ACC112 (cell line): ENCODE data around the gene GATAD2B.

Source experiments
- H2AFZ ChIP-seq: fragments of 200-600 bp; sonication (generic); one replicate; pipeline ENCODE4 v1.6.0; 2017; ENCODE audit warnings: antibody characterized with exemption, low read length; ENCODE audit not compliant: unreplicated experiment
- H3K27ac ChIP-seq: fragments of 200-600 bp; sonication (generic); 2 replicates; pipeline ENCODE4 v1.5.1; 2014; ENCODE audit warnings: low read depth, mild to moderate bottlenecking, antibody characterized with exemption, low read length, moderate library complexity
- H3K27me3 ChIP-seq: fragments of 200-600 bp; sonication (generic); 2 replicates; pipeline ENCODE4 v1.6.1; 2014; ENCODE audit warnings: mild to moderate bottlenecking, antibody characterized with exemption, low read length, moderate library complexity, mixed read lengths; ENCODE audit not compliant: insufficient read depth
- H3K36me3 ChIP-seq: fragments of 200-600 bp; sonication (generic); 2 replicates; pipeline ENCODE4 v1.6.1; 2016; ENCODE audit warnings: mild to moderate bottlenecking, antibody characterized with exemption, low read length, moderate library complexity, mixed read lengths; ENCODE audit not compliant: insufficient read depth
- H3K4me1 ChIP-seq: fragments of 200-600 bp; sonication (generic); one replicate; pipeline ENCODE4 v1.6.1; 2016; ENCODE audit warnings: low read length, mixed read lengths; ENCODE audit not compliant: insufficient read depth, unreplicated experiment, control insufficient read depth
- H3K4me3 ChIP-seq: fragments of 200-600 bp; sonication (generic); 2 replicates; pipeline ENCODE4 v1.5.1; 2014; ENCODE audit warnings: mild to moderate bottlenecking, low read depth, low read length
- H3K79me2 ChIP-seq: fragments of 200-600 bp; sonication (generic); one replicate; pipeline ENCODE4 v1.6.0; 2016; ENCODE audit warnings: low read length; ENCODE audit not compliant: control insufficient read depth, unreplicated experiment, insufficient read depth

The GATAD2B gene

GRCh38 chr1:153951183-153951582, 28.4 kb upstream of the GATAD2B start:
- Histone ChIP-seq H3K4me1 (peaks cover 4% of the 10 kb centered on the region), H3K79me2 (peaks cover 23% of the 10 kb centered on the region), H3K36me3 (peaks cover 28% of the 10 kb centered on the region), H3K27ac (no peak overlapping the region), H3K27me3 (no peaks in the 10 kb centered on the region), H2AFZ (no peak overlapping the region), H3K4me3 (no peak overlapping the region)

GRCh38 chr1:153946622-153947241, 24.0 kb upstream of the GATAD2B start, which contains the start of gene DENND4B:
TSS of gene DENND4B (minus strand) at chr1:153946718. CDS start at chr1:153944374, 2,344 bp downstream.
- H3K36me3 ChIP-seq, result peaks cover 24% of the 10 kb centered on the region
- peak within 1 kb of the TSS; percentile 85 for H2AFZ ChIP-seq

GRCh38 chr1:153945795-153946621, 23.2 kb upstream of the GATAD2B start:
- Histone ChIP-seq H3K4me1 (peaks cover 3% of the 10 kb centered on the region), H3K27me3 (no peaks in the 10 kb centered on the region), H3K79me2 (peaks cover 19% of the 10 kb centered on the region), H3K36me3 (peaks cover 19% of the 10 kb centered on the region), H3K4me3 (peak overlapping the region; percentile 87), H2AFZ (peak overlapping the region; percentile 85), H3K27ac (peak overlapping the region; percentile 72)

More at GRCh38 chr1:153946622-153947241, 24.0 kb upstream of the GATAD2B start, which contains the start of gene DENND4B:
- no peaks in the 10 kb centered on the region for H3K27me3 ChIP-seq
- H3K27ac ChIP-seq, result peak within 1 kb of the TSS; percentile 72
- peaks cover 3% of the 10 kb centered on the region for H3K4me1 ChIP-seq
- H3K79me2 ChIP-seq, result peaks cover 19% of the 10 kb centered on the region
- peak within 1 kb of the TSS; percentile 87 for H3K4me3 ChIP-seq

GRCh38 chr1:153945131-153945794, 22.5 kb upstream of the GATAD2B start:
- Histone ChIP-seq H3K4me3 (peak overlapping the region; percentile 87), H2AFZ (peak overlapping the region; percentile 33), H3K4me1 (peaks cover 3% of the 10 kb centered on the region), H3K27me3 (no peaks in the 10 kb centered on the region), H3K36me3 (peaks cover 13% of the 10 kb centered on the region), H3K27ac (peak overlapping the region; percentile 72), H3K79me2 (peaks cover 19% of the 10 kb centered on the region)

- H3K4me1 ChIP-seq, result peaks cover 3% of the 10 kb centered on the region
- H3K27ac ChIP-seq, result no peak overlapping the region
- no peak overlapping the region for H2AFZ ChIP-seq
- H3K4me3 ChIP-seq, result peak overlapping the region; percentile 87
- H3K27me3 ChIP-seq, result no peaks in the 10 kb centered on the region
- peaks cover 19% of the 10 kb centered on the region for H3K79me2 ChIP-seq
- peaks cover 11% of the 10 kb centered on the region; the same call in 1 of the 2 replicates for H3K36me3 ChIP-seq
These were observed 22.0 kb upstream of the GATAD2B start for GRCh38 chr1:153944827-153945117.

GRCh38 chr1:153944005-153944826, 21.4 kb upstream of the GATAD2B start:
- no peak overlapping the region for H2AFZ ChIP-seq
- H3K79me2 ChIP-seq, result peaks cover 19% of the 10 kb centered on the region
- no peaks in the 10 kb centered on the region for H3K27me3 ChIP-seq
- H3K4me3 ChIP-seq, result peak overlapping the region; percentile 87
- peaks cover 3% of the 10 kb centered on the region for H3K4me1 ChIP-seq
- no peak overlapping the region for H3K27ac ChIP-seq
- peaks cover 11% of the 10 kb centered on the region; the same call in 1 of the 2 replicates for H3K36me3 ChIP-seq

GRCh38 chr1:153942766-153943549, 20.2 kb upstream of the GATAD2B start:
- H3K27me3 ChIP-seq, result no peaks in the 10 kb centered on the region
- H3K27ac ChIP-seq, result no peak overlapping the region
- H2AFZ ChIP-seq, result no peak overlapping the region
- H3K4me3 ChIP-seq, result no peak overlapping the region
- peaks cover 3% of the 10 kb centered on the region for H3K4me1 ChIP-seq
- peaks cover 19% of the 10 kb centered on the region for H3K79me2 ChIP-seq
- H3K36me3 ChIP-seq, result peaks cover 5% of the 10 kb centered on the region; the same call in 1 of the 2 replicates

- H3K79me2 ChIP-seq, result peaks cover 19% of the 10 kb centered on the region
- peaks cover 3% of the 10 kb centered on the region for H3K4me1 ChIP-seq
- no peak overlapping the region for H2AFZ ChIP-seq
- no peak overlapping the region for H3K27ac ChIP-seq
- H3K36me3 ChIP-seq, result peaks cover 9% of the 10 kb centered on the region; the same call in 1 of the 2 replicates
- H3K4me3 ChIP-seq, result no peak overlapping the region
- H3K27me3 ChIP-seq, result no peaks in the 10 kb centered on the region
These were observed 19.3 kb upstream of the GATAD2B start for GRCh38 chr1:153941826-153942725.

- H3K36me3 ChIP-seq, result peaks cover 16% of the 10 kb centered on the region; the same call in 1 of the 2 replicates
- no peaks in the 10 kb centered on the region for H3K4me1 ChIP-seq
- H3K27me3 ChIP-seq, result no peaks in the 10 kb centered on the region
- no peak overlapping the region for H3K27ac ChIP-seq
- H3K79me2 ChIP-seq, result peaks cover 19% of the 10 kb centered on the region
- no peak overlapping the region for H3K4me3 ChIP-seq
- H2AFZ ChIP-seq, result no peak overlapping the region
These were observed 18.0 kb upstream of the GATAD2B start for GRCh38 chr1:153940756-153941155.
